ENCODE data around the gene HOXC13. TPM values are rescaled to one million over a fixed set of nuclear protein-coding genes. Genes with fewer than 3 reads are reported as not detected.

HOXC13 gene
- total and polyA plus RNA-seq, 9 of the 15 experiments (the other 6 are each of a cell fraction or from before 2014, with no cell fraction given) = 0.03 to 0.29 (median 0.17) TPM; not detected in 2

- ATAC-seq (no peak), FAIRE-seq (no peak), DNase-seq (ENCODE audit: extremely low read depth in 1 of 4, low spot score in 3 of 4) (no peak)
- Histone ChIP-seq H3K79me2 (ENCODE audit: control insufficient read depth, insufficient read depth, low read length) (no peaks in the 10 kb centered on the region), H3K4me1 (replicated peaks in 1 of 2; ENCODE audit: control insufficient read depth in 2 of 2, insufficient read depth in 2 of 2, low read length in 2 of 2) (peaks cover 2 to 25% of the 10 kb centered on the region in 2 experiments; a peak in 2 of 5 replicates), H3K27me3 (ENCODE audit: control insufficient read depth in 2 of 2, insufficient read depth in 2 of 2, low read length in 2 of 2) (peaks cover 40 to 63% of the 10 kb centered on the region in 2 experiments; a peak in 4 of 5 replicates), H3K4me3 (no peak overlapping the region), H3K4me2 (ENCODE audit: insufficient read depth, low read length) (no peak overlapping the region), H3K9me1 (ENCODE audit: control insufficient read depth, insufficient read depth, low read length) (no peaks in the 10 kb centered on the region), H3K9me3 (replicated peaks; ENCODE audit: control insufficient read depth, insufficient read depth, low read depth, low read length) (no peaks in the 10 kb centered on the region), H3K36me3 (ENCODE audit: control insufficient read depth, insufficient read depth, low read length) (no peaks in the 10 kb centered on the region), H3K27ac (ENCODE audit: extremely low read depth, low read depth, low read length) (no peak overlapping the region), H4K20me1 (replicated peaks; ENCODE audit: control insufficient read depth, insufficient read depth, low read length) (peaks cover 5% of the 10 kb centered on the region; the same call in 1 of the 2 replicates), H2AFZ (ENCODE audit: low read depth, low read length) (no peak overlapping the region), H3K9ac (ENCODE audit: insufficient read depth in 1 of 2, low read depth in 2 of 2, low read length in 2 of 2) (no peak overlapping the region)
- TF ChIP-seq, protein P1, sequence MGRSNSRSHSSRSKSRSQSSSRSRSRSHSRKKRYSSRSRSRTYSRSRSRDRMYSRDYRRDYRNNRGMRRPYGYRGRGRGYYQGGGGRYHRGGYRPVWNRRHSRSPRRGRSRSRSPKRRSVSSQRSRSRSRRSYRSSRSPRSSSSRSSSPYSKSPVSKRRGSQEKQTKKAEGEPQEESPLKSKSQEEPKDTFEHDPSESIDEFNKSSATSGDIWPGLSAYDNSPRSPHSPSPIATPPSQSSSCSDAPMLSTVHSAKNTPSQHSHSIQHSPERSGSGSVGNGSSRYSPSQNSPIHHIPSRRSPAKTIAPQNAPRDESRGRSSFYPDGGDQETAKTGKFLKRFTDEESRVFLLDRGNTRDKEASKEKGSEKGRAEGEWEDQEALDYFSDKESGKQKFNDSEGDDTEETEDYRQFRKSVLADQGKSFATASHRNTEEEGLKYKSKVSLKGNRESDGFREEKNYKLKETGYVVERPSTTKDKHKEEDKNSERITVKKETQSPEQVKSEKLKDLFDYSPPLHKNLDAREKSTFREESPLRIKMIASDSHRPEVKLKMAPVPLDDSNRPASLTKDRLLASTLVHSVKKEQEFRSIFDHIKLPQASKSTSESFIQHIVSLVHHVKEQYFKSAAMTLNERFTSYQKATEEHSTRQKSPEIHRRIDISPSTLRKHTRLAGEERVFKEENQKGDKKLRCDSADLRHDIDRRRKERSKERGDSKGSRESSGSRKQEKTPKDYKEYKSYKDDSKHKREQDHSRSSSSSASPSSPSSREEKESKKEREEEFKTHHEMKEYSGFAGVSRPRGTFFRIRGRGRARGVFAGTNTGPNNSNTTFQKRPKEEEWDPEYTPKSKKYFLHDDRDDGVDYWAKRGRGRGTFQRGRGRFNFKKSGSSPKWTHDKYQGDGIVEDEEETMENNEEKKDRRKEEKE (IDR thresholded peaks at IDR 0.05; ENCODE audit: borderline replicate concordance in 1 of 2, control insufficient read depth in 1 of 2, low read depth in 2 of 2, low read length in 1 of 2) = no peak
- TF ChIP-seq MAX (CRISPR knock-in tag; IDR thresholded peaks at IDR 0.05) (no peak), NFIC (IDR thresholded peaks at IDR 0.05) (0 out of 2 replicates have a peak, but pooled peaks have one; percentile 10), CC2D1A (IDR thresholded peaks at IDR 0.05) (no peak)
- 22% methylated on average over 26 of the region's 31 CpGs for whole genome bisulfite sequencing (ENCODE audit: insufficient coverage, low coverage, missing lambda C conversion rate)
- ChIA-PET CTCF (ENCODE audit: low intra/inter-chr PET ratio) (no interaction called here), POLR2A (interaction anchor here (0.6 to 1.9 kb wide), 6 partner anchors 12 to 1629 kb away, joined by 3 to 11 read pairs (median 3); partner anchors contain the start of gene HOXC9)
- BruUV-seq (replicated peaks) = no TSS peak
- intact Hi-C loops (cut with micrococcal nuclease) = no loop called here
- in situ Hi-C loops (cut with MboI) = no loop called here
These were observed 37.0 kb downstream of the HOXC13 start for GRCh38 chr12:53975479-53976152.

Measured in K562 (cell line).